Nephron (organoid): ENCODE data around the gene CFAP65.
A peak's percentile ranks its signal among the peaks of the same experiment; 100 is the strongest.

ENCODE experiments used
- H3K27ac Mint-ChIP-seq, 3 experiments: 2 replicates each; pipeline ENCODE4 v1.8.0; 2020; ENCODE audit warnings: mixed read lengths in 3 of 3, mild to moderate bottlenecking in 2 of 3, moderate library complexity in 1 of 3
- H3K27me3 Mint-ChIP-seq: 2 replicates; pipeline ENCODE4 v1.8.0; 2021; ENCODE audit warnings: low read depth, mild to moderate bottlenecking, moderate library complexity, mixed read lengths
- H3K36me3 Mint-ChIP-seq: 2 replicates; pipeline ENCODE4 v1.8.0; 2020; ENCODE audit warnings: low read depth, mixed read lengths
- H3K4me1 Mint-ChIP-seq: 2 replicates; pipeline ENCODE4 v1.8.0; 2020; ENCODE audit warnings: mixed read lengths
- H3K4me3 Mint-ChIP-seq, 3 experiments: 2 replicates each; pipeline ENCODE4 v1.8.0; 2020; ENCODE audit warnings: mild to moderate bottlenecking in 3 of 3, mixed read lengths in 3 of 3, moderate library complexity in 2 of 3
- H3K9me3 Mint-ChIP-seq: 2 replicates; pipeline ENCODE4 v1.8.0; 2020; ENCODE audit warnings: mixed read lengths
- CTCF ChIP-seq, 3 experiments: fragments of 200-600 bp; sonication (generic); IDR thresholded peaks; one replicate each; pipeline ENCODE4 v1.5.0; 2021; ENCODE audit warnings: antibody characterized with exemption in 3 of 3; ENCODE audit not compliant: unreplicated experiment in 3 of 3

The CFAP65 gene

GRCh38 chr2:218979846-218980734, 61.2 kb downstream of the CFAP65 start:
- Mint-ChIP-seq H3K27ac (no peak overlapping the region), H3K27me3 (peaks cover 98% of the 10 kb centered on the region), H3K4me3 (peak overlapping the region; percentile 29 to 77 (median 42)), H3K4me1 (peaks cover 13% of the 10 kb centered on the region), H3K9me3 (no peaks in the 10 kb centered on the region), H3K36me3 (no peaks in the 10 kb centered on the region)
- peak; percentile 86 to 98 (median 90) for TF ChIP-seq CTCF (IDR thresholded peaks at IDR 0.05; ENCODE audit: unreplicated experiment in 3 of 3)

- TF ChIP-seq CTCF (IDR thresholded peaks at IDR 0.05; ENCODE audit: unreplicated experiment in 3 of 3) = no peak
- no peaks in the 10 kb centered on the region for H3K36me3 Mint-ChIP-seq
- H3K9me3 Mint-ChIP-seq = peaks cover 2% of the 10 kb centered on the region
- peaks cover 90% of the 10 kb centered on the region for H3K27me3 Mint-ChIP-seq
- H3K4me1 Mint-ChIP-seq = no peaks in the 10 kb centered on the region
- H3K27ac Mint-ChIP-seq = no peak overlapping the region
- no peak overlapping the region for H3K4me3 Mint-ChIP-seq
Observed at GRCh38 chr2:218975060-218975777, 66.1 kb downstream of the CFAP65 start.

- no peaks in the 10 kb centered on the region for H3K36me3 Mint-ChIP-seq
- H3K27ac Mint-ChIP-seq = no peak overlapping the region
- TF ChIP-seq CTCF (IDR thresholded peaks at IDR 0.05; ENCODE audit: unreplicated experiment in 3 of 3) = no peak
- no peak overlapping the region for H3K4me3 Mint-ChIP-seq
- peaks cover 7% of the 10 kb centered on the region for H3K9me3 Mint-ChIP-seq
- H3K27me3 Mint-ChIP-seq = peaks cover 84% of the 10 kb centered on the region
- H3K4me1 Mint-ChIP-seq = no peaks in the 10 kb centered on the region
Observed at GRCh38 chr2:218970894-218971293, 70.4 kb downstream of the CFAP65 start.

- peak overlapping the region; percentile 78 to 82 (median 81) for H3K4me3 Mint-ChIP-seq
- peaks cover 29% of the 10 kb centered on the region for H3K4me1 Mint-ChIP-seq
- no peaks in the 10 kb centered on the region for H3K9me3 Mint-ChIP-seq
- TF ChIP-seq CTCF (IDR thresholded peaks at IDR 0.05; ENCODE audit: unreplicated experiment in 3 of 3) = no peak
- peak overlapping the region in 1 of 3 experiments; percentile 62 for H3K27ac Mint-ChIP-seq
- H3K36me3 Mint-ChIP-seq = no peaks in the 10 kb centered on the region
- peaks cover 86% of the 10 kb centered on the region for H3K27me3 Mint-ChIP-seq
Observed at GRCh38 chr2:218964041-218964771, 77.1 kb downstream of the CFAP65 start.

- Mint-ChIP-seq H3K4me3 (peak overlapping the region; percentile 78 to 82 (median 81)), H3K9me3 (no peaks in the 10 kb centered on the region), H3K36me3 (no peaks in the 10 kb centered on the region), H3K27me3 (peaks cover 86% of the 10 kb centered on the region), H3K4me1 (peaks cover 33% of the 10 kb centered on the region), H3K27ac (peak overlapping the region in 2 of 3 experiments; percentile 40 to 62)
- TF ChIP-seq CTCF (IDR thresholded peaks at IDR 0.05; ENCODE audit: unreplicated experiment in 3 of 3) = no peak
Observed at GRCh38 chr2:218963601-218964000, 77.7 kb downstream of the CFAP65 start.
